Urinary bladder (tissue), 4 donors: ENCODE data around the gene FBXW10. TPM values are rescaled to one million over a fixed set of nuclear protein-coding genes. Genes with fewer than 3 reads are reported as not detected.
"Not testable (repeated sequence)": the region's sequence is repeated elsewhere in the genome, so short reads cannot be mapped to it uniquely, and the experiment has no call there.

ENCODE experiments used
- DNase-seq: peaks from one replicate; pipeline ENCODE4 v3.0.0-alpha.2; 2015; ENCODE audit errors: extremely low spot score
- H3K27ac ChIP-seq: one replicate; pipeline ENCODE4 v1.5.1; 2013; ENCODE audit warnings: low read depth, mild to moderate bottlenecking, moderate library complexity
- H3K36me3 ChIP-seq: one replicate; pipeline ENCODE4 v1.6.1; 2013; ENCODE audit warnings: mild to moderate bottlenecking, moderate library complexity; ENCODE audit not compliant: insufficient read depth
- H3K4me1 ChIP-seq: one replicate; pipeline ENCODE4 v1.6.1; 2013; ENCODE audit warnings: mild to moderate bottlenecking, moderate library complexity; ENCODE audit not compliant: insufficient read depth
- H3K4me3 ChIP-seq: one replicate; pipeline ENCODE4 v1.5.1; 2013; ENCODE audit warnings: low read depth, low read length
- WGBS: extraction: QIAGEN DNeasy Blood & Tissue Kit; methylation state at CpG from one replicate; pipeline ENCODE4 v1.1.7; 2013; 5-methylcytosine and 5-hydroxymethylcytosine counted together
- polyA plus RNA-seq: library from polyadenylated mRNA; stranded (reverse); fragments of 200-250 nt; gene quantifications from one replicate; pipeline ENCODE4 v1.2.3, GENCODE V29; 2013
- total RNA-seq: library from RNA; depleted of rRNA; stranded (reverse); fragments of >200 nt; gene quantifications from one replicate; pipeline ENCODE4 v1.2.3, GENCODE V29; 2014
- donor health status: healthy with polysubstance abuse.
- donor health status: healthy.

FBXW10 gene
- total and polyA plus RNA-seq, 2 donors, result 0.03 TPM; not detected in 1

DNA sequence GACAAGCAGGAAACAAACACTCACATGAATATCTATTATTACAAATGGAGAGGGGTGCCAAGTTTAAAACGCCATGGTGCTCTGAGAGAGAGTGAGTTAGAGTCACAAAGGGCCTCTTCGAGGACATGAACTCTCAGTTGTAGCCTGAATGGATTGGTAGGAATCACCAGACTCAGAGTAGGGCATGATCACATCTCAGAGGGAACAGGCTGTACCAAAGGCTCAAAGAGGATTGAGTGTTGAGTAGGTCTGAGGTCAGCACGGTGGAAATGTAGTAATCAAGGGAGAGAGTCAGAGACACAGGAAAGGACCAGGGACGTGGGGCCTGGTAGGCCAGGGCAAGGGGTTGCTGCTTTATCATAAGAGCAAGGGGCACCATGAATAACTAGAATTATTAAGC is 10.5 kb upstream of the FBXW10 start:
- not testable (repeated sequence) for H3K36me3 ChIP-seq, H3K4me3 ChIP-seq, H3K4me1 ChIP-seq, H3K27ac ChIP-seq, DNase-seq
- WGBS, result 85% methylated on average over 4 of the region's 4 CpGs

GRCh38 chr17:18739616-18740391 is 4.0 kb upstream of the FBXW10 start:
- 62% methylated on average over 7 of the region's 7 CpGs for WGBS
- not testable (repeated sequence) for DNase-seq, H3K36me3 ChIP-seq, H3K4me1 ChIP-seq, H3K27ac ChIP-seq, H3K4me3 ChIP-seq

GRCh38 chr17:18741228-18741627 is 2.6 kb upstream of the FBXW10 start:
- H3K4me1 ChIP-seq, H3K4me3 ChIP-seq, DNase-seq, H3K27ac ChIP-seq, H3K36me3 ChIP-seq: not testable (repeated sequence)
- 70% methylated on average over 3 of the region's 6 CpGs for WGBS

- H3K4me1 ChIP-seq, DNase-seq, H3K36me3 ChIP-seq, H3K27ac ChIP-seq, H3K4me3 ChIP-seq: not testable (repeated sequence)
- 65% methylated on average over 4 of the region's 4 CpGs for WGBS
These were observed 872 bp downstream of the FBXW10 start for GRCh38 chr17:18744726-18745125.

DNA sequence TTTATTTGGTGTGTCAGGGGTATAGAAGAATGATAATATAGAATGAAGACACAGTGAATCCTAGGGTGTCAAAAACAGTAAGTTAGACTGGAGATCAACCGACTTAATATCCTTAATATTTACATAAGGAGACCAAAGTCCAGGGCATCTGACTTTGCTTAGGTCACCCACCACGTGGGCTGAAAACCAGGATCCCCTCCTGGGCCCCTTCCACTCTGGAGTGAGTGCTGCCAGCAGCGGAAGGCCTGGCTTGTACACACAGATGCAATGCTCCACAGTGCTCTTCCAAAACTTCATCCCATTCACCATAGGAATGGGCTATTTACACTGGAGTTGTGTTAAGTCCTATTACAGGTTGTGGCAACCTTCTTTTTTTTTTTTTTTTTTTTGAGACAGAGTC is 2.7 kb downstream of the FBXW10 start:
- not testable (repeated sequence) for H3K27ac ChIP-seq, H3K36me3 ChIP-seq, H3K4me1 ChIP-seq, H3K4me3 ChIP-seq, DNase-seq
- WGBS, result 53% methylated on average over 3 of the region's 3 CpGs

- H3K36me3 ChIP-seq, result not testable (repeated sequence)
These were observed 3.6 kb downstream of the FBXW10 start for GRCh38 chr17:18747501-18747900.

DNA sequence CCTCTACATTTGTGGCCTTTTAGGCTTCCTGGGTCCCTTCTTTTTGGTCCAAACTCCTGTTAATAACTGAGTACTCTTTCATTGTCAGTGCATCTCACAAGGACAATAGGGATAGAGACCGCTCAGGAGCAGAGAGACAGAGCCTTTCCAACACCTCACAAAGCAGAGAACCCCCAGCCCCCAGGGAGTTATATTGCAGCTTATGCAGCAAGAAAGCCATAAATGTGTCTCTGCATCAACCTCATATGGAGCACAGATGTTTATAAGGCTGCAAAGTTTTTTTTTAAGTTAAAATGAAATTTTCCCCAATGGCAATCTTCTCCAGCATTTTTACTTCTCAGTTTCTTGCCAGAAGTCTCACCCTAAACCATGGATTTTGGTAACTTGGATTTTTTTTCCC is 6.4 kb downstream of the FBXW10 start:
- H3K27ac ChIP-seq, DNase-seq, H3K4me3 ChIP-seq, H3K36me3 ChIP-seq, H3K4me1 ChIP-seq: not testable (repeated sequence)
- 69% methylated on average over 1 of the region's 1 CpG for WGBS

More at GRCh38 chr17:18747501-18747900, 3.6 kb downstream of the FBXW10 start:
- DNase-seq, H3K4me1 ChIP-seq, H3K27ac ChIP-seq, H3K4me3 ChIP-seq: not testable (repeated sequence)
- WGBS, result 30% methylated on average over 6 of the region's 6 CpGs

GRCh38 chr17:18753829-18754409 is 10.1 kb downstream of the FBXW10 start:
- 84% methylated on average over 5 of the region's 6 CpGs for WGBS

GRCh38 chr17:18755969-18756368 is 12.1 kb downstream of the FBXW10 start:
- H3K27ac ChIP-seq, H3K4me3 ChIP-seq, H3K4me1 ChIP-seq, H3K36me3 ChIP-seq, DNase-seq: not testable (repeated sequence)
- 73% methylated on average over 4 of the region's 4 CpGs for WGBS

More at GRCh38 chr17:18753829-18754409, 10.1 kb downstream of the FBXW10 start:
- H3K27ac ChIP-seq, H3K4me3 ChIP-seq, DNase-seq, H3K36me3 ChIP-seq, H3K4me1 ChIP-seq: not testable (repeated sequence)

- not testable (repeated sequence) for H3K4me3 ChIP-seq, H3K4me1 ChIP-seq, H3K27ac ChIP-seq, H3K36me3 ChIP-seq, DNase-seq
- WGBS, result 90% methylated on average over 8 of the region's 8 CpGs
These were observed 13.7 kb downstream of the FBXW10 start for GRCh38 chr17:18757368-18758044.

GRCh38 chr17:18758344-18758743 is 14.5 kb downstream of the FBXW10 start:
- WGBS, result 95% methylated on average over 2 of the region's 6 CpGs
- H3K4me1 ChIP-seq, H3K4me3 ChIP-seq, DNase-seq, H3K36me3 ChIP-seq, H3K27ac ChIP-seq: not testable (repeated sequence)

- H3K4me1 ChIP-seq, DNase-seq, H3K36me3 ChIP-seq, H3K4me3 ChIP-seq, H3K27ac ChIP-seq: not testable (repeated sequence)
- 90% methylated on average over 6 of the region's 6 CpGs for WGBS
These were observed 16.4 kb downstream of the FBXW10 start for GRCh38 chr17:18760221-18760620.

GRCh38 chr17:18770572-18770971 is 26.7 kb downstream of the FBXW10 start:
- H3K36me3 ChIP-seq, H3K4me3 ChIP-seq, H3K27ac ChIP-seq, H3K4me1 ChIP-seq, DNase-seq: not testable (repeated sequence)
- WGBS, result 89% methylated on average over 4 of the region's 4 CpGs

GRCh38 chr17:18771066-18771465 is 27.2 kb downstream of the FBXW10 start:
- H3K4me1 ChIP-seq, DNase-seq, H3K36me3 ChIP-seq, H3K27ac ChIP-seq, H3K4me3 ChIP-seq: not testable (repeated sequence)
- WGBS, result 43% methylated on average over 4 of the region's 4 CpGs
